Ectodermal cell (in vitro differentiated cells): Measurements from ENCODE around the gene ZNF823.

Source experiments
- H3K27ac ChIP-seq: 2 replicates; pipeline ENCODE4 v1.7.0; 2013; ENCODE audit warnings: mild to moderate bottlenecking, low read depth, low read length; ENCODE audit not compliant: insufficient read depth, poor library complexity, severe bottlenecking
- H3K27me3 ChIP-seq: 2 replicates; pipeline ENCODE4 v1.7.0; 2013; ENCODE audit warnings: mild to moderate bottlenecking, low read length; ENCODE audit not compliant: insufficient read depth, control insufficient read depth, poor library complexity, severe bottlenecking
- H3K36me3 ChIP-seq: one replicate; pipeline ENCODE4 v1.7.0; 2013; ENCODE audit warnings: low read length; ENCODE audit not compliant: control insufficient read depth, insufficient read depth
- H3K4me1 ChIP-seq: one replicate; pipeline ENCODE4 v1.7.0; 2013; ENCODE audit warnings: low read length; ENCODE audit not compliant: control insufficient read depth, insufficient read depth
- H3K4me3 ChIP-seq: 2 replicates; pipeline ENCODE4 v1.7.0; 2013; ENCODE audit warnings: low read depth, low read length, control low read depth; ENCODE audit not compliant: insufficient read depth
- H3K9me3 ChIP-seq: 2 replicates; pipeline ENCODE4 v1.7.0; 2013; ENCODE audit warnings: mild to moderate bottlenecking, low read length, moderate library complexity; ENCODE audit not compliant: control insufficient read depth
- WGBS, 2 experiments: methylation state at CpG; one replicate each; pipeline ENCODE4 v1.1.7; 2013; ENCODE audit warnings: missing lambda C conversion rate in 2 of 2; 5-methylcytosine and 5-hydroxymethylcytosine counted together

ZNF823 gene

DNA sequence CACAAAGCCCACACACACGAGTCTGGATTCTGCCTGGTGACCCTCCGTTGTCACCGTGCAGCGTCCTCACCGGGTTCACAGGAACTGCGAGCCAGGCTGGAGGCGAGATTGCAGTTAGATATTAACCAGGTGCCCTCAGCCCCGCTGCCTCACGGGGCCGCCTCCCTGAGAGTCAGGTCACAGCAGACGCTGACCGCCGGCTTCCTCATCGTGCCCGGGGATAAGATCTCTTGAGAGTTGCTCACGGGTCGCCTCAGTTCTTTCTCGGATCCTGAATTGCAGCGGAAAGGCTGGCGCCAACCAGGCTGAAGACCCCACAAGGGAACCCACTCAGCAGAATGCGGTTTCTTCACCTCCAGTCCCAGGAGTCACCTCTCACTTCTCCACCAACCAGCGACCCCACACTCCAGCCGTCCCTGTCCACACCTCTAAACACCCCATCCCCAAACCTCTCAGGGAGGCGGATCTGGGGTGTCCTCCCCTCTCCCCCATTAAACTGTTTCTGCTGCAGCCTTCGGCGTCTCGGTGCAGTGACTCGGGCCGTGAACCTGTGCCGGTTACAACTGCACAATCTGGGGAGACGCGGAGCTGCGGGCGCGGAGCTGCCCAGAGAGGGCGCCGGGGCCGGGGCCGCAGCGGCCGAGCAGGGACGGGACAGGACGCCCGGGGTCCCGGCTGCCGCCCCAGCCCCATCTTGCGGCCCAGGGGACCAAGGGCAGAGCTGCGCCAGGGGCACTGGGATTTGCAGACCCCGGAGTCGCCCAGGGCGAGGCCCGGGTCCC lies 591 bp downstream of the ZNF823 start:
- Histone ChIP-seq H3K4me3 (peak overlapping the region; percentile 91), H3K27ac (peak overlapping the region; percentile 72)
- 1% methylated on average over 52 of the region's 52 CpGs for WGBS, 2 experiments

DNA sequence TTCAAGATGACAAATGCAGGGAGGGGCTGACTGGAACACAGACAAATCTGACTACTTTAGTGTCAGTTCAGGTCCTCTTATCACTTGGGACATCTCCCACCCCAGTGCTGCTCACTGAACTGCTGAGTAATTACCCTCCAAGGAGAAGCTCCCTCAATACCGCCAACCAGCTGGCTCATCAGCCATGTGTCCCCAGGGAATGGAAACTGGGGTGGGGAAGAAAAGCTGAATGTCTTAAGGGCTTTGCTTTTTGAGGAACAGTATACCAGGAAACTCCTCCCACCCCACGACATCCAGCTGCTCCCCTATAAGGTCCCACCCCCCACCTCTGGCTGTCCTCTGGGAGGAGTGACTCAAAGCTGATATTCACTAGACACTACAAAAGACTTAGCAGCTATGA lies 2.0 kb downstream of the ZNF823 start:
- H3K4me3 ChIP-seq: no peak overlapping the region
- H3K27me3 ChIP-seq: peaks cover 28% of the 10 kb centered on the region
- WGBS, 2 experiments: 63 to 86% methylated on average over 1 to 2 of the region's 2 CpGs
- H3K36me3 ChIP-seq: no peaks in the 10 kb centered on the region
- H3K9me3 ChIP-seq: no peaks in the 10 kb centered on the region
- no peak overlapping the region for H3K27ac ChIP-seq
- peaks cover 4% of the 10 kb centered on the region for H3K4me1 ChIP-seq

More for the DNA sequence above, 591 bp downstream of the ZNF823 start:
- peaks cover 28% of the 10 kb centered on the region for H3K27me3 ChIP-seq
- H3K36me3 ChIP-seq: no peaks in the 10 kb centered on the region
- H3K9me3 ChIP-seq: no peaks in the 10 kb centered on the region
- peaks cover 4% of the 10 kb centered on the region for H3K4me1 ChIP-seq

GRCh38 chr19:11735375-11735774 lies 3.4 kb downstream of the ZNF823 start:
- H3K27ac ChIP-seq: no peak overlapping the region

DNA sequence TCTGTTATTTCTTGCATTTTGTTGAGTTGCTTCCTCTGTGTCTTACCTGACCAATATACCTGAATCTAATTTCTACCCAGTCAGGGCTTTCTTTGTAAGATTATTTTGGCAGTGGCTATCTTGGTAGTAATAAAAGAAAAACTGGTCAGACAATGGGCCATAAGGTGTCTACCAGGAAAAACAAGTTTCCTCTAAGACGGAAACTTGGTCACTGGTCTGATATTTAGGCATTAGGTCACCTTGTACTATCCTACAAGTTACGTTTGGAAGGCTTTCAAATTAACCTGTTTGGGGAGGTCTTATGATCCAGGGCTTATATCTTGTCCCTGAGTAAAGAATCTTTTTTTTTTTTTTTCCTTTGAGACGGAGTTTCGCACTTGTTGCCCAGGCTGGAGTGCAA lies 9.2 kb downstream of the ZNF823 start:
- no peaks in the 10 kb centered on the region for H3K27me3 ChIP-seq
- peaks cover 4% of the 10 kb centered on the region for H3K36me3 ChIP-seq
- no peak overlapping the region for H3K4me3 ChIP-seq
- H3K4me1 ChIP-seq: no peaks in the 10 kb centered on the region
- no peak overlapping the region for H3K27ac ChIP-seq
- no peaks in the 10 kb centered on the region for H3K9me3 ChIP-seq
- WGBS, 2 experiments: 89 to 94% methylated on average over 4 of the region's 4 CpGs

More at GRCh38 chr19:11735375-11735774, 3.4 kb downstream of the ZNF823 start:
- H3K4me1 ChIP-seq: peaks cover 4% of the 10 kb centered on the region
- H3K27me3 ChIP-seq: peaks cover 26% of the 10 kb centered on the region
- no peaks in the 10 kb centered on the region for H3K9me3 ChIP-seq
- WGBS, 2 experiments: 93 to 100% methylated on average over 1 of the region's 1 CpG
- no peaks in the 10 kb centered on the region for H3K36me3 ChIP-seq
- no peak overlapping the region for H3K4me3 ChIP-seq

GRCh38 chr19:11722414-11722813 lies 16.3 kb downstream of the ZNF823 start:
- no peaks in the 10 kb centered on the region for H3K9me3 ChIP-seq
- no peak overlapping the region for H3K27ac ChIP-seq

GRCh38 chr19:11721681-11722080 lies 17.1 kb downstream of the ZNF823 start:
- H3K9me3 ChIP-seq: no peaks in the 10 kb centered on the region
- 88 to 93% methylated on average over 5 of the region's 5 CpGs for WGBS, 2 experiments
- H3K4me1 ChIP-seq: no peaks in the 10 kb centered on the region
- no peaks in the 10 kb centered on the region for H3K27me3 ChIP-seq
- H3K27ac ChIP-seq: no peak overlapping the region
- H3K36me3 ChIP-seq: peaks cover 28% of the 10 kb centered on the region
- no peak overlapping the region for H3K4me3 ChIP-seq

More at GRCh38 chr19:11722414-11722813, 16.3 kb downstream of the ZNF823 start:
- 94 to 97% methylated on average over 10 of the region's 10 CpGs for WGBS, 2 experiments
- no peaks in the 10 kb centered on the region for H3K27me3 ChIP-seq
- H3K36me3 ChIP-seq: peaks cover 28% of the 10 kb centered on the region
- no peak overlapping the region for H3K4me3 ChIP-seq
- no peaks in the 10 kb centered on the region for H3K4me1 ChIP-seq

- no peaks in the 10 kb centered on the region for H3K9me3 ChIP-seq
- 89 to 90% methylated on average over 10 of the region's 10 CpGs for WGBS, 2 experiments
- H3K27me3 ChIP-seq: no peaks in the 10 kb centered on the region
- H3K36me3 ChIP-seq: no peaks in the 10 kb centered on the region
- no peak overlapping the region for H3K27ac ChIP-seq
- no peaks in the 10 kb centered on the region for H3K4me1 ChIP-seq
- H3K4me3 ChIP-seq: no peak overlapping the region
Measured at GRCh38 chr19:11710313-11710712, 28.4 kb downstream of the ZNF823 start.

- H3K36me3 ChIP-seq: no peaks in the 10 kb centered on the region
- no peaks in the 10 kb centered on the region for H3K27me3 ChIP-seq
- H3K9me3 ChIP-seq: no peaks in the 10 kb centered on the region
- 77 to 82% methylated on average over 3 of the region's 3 CpGs for WGBS, 2 experiments
- no peak overlapping the region for H3K27ac ChIP-seq
- H3K4me1 ChIP-seq: no peaks in the 10 kb centered on the region
- H3K4me3 ChIP-seq: no peak overlapping the region
Measured at GRCh38 chr19:11708457-11708856, 30.3 kb downstream of the ZNF823 start.

GRCh38 chr19:11705474-11705873 lies 33.3 kb downstream of the ZNF823 start:
- Histone ChIP-seq H3K4me1 (no peaks in the 10 kb centered on the region), H3K9me3 (no peaks in the 10 kb centered on the region), H3K27me3 (no peaks in the 10 kb centered on the region), H3K27ac (no peak overlapping the region), H3K4me3 (no peak overlapping the region), H3K36me3 (no peaks in the 10 kb centered on the region)
- 81 to 97% methylated on average over 2 to 3 of the region's 3 CpGs for WGBS, 2 experiments

DNA sequence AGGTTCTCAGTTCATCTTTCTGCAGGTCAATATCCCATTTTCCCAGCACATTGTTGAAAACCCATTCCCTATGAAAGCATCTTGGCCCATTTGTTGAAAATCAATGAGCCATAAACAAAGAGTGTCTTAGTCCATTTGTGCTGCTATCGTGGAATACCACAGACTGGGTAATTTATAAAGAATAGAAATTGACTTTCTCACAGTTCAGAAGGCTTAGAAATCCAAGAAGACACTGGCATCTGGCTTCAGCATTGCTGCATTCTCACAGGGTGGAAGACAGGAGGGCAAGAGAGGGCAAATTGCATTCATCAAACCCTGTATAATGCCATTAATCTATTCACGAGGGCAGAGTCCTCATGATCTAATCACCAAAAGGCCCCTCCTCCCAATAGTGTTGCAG lies 34.1 kb downstream of the ZNF823 start:
- WGBS, 2 experiments: 72 to 90% methylated on average over 1 to 2 of the region's 2 CpGs

More for the DNA sequence above, 34.1 kb downstream of the ZNF823 start:
- H3K9me3 ChIP-seq: no peaks in the 10 kb centered on the region
- no peak overlapping the region for H3K27ac ChIP-seq
- no peaks in the 10 kb centered on the region for H3K27me3 ChIP-seq
- no peaks in the 10 kb centered on the region for H3K36me3 ChIP-seq
- no peak overlapping the region for H3K4me3 ChIP-seq
- H3K4me1 ChIP-seq: no peaks in the 10 kb centered on the region
